GM12878 (cell line): ENCODE measurements around the gene CIP2A. TPM values are rescaled to one million over a fixed set of nuclear protein-coding genes. Genes with fewer than 3 reads are reported as not detected.

Experiments
- ATAC-seq: fragments of 200-7000 bp; cut with Tn5 transposase; 3 replicates; pipeline ENCODE4 v1.9.1; 2020; ENCODE audit warnings: mild to moderate bottlenecking, moderate library complexity
- BruUV-seq: library from RNA; stranded (reverse); fragments of 400-500 nt; replicated peaks from 2 replicates; lab custom pipeline; 2021; lab: Mats Ljungman, UMichigan
- CTCF ChIA-PET: fragments of 300-600 bp; sonication (Branson Sonifier 250); formaldehyde crosslinking; extraction: SDS; loops from one replicate; lab custom pipeline; 2021; ENCODE audit warnings: inconsistent platforms; lab: Yijun Ruan, JAX
- POLR2A ChIA-PET: fragments of 350-600 bp; formaldehyde crosslinking; extraction: SDS; loops from one replicate; lab custom pipeline; 2021; ENCODE audit warnings: inconsistent platforms; lab: Charles Lee
- RAD21 ChIA-PET: fragments of 300-600 bp; sonication (Branson Sonifier 250); formaldehyde crosslinking; loops from one replicate; lab custom pipeline; 2023; ENCODE audit warnings: antibody characterized with exemption; ENCODE audit not compliant: unreplicated experiment; lab: Charles Lee
- SMC1A ChIA-PET: fragments of 300-600 bp; sonication (Branson Sonifier 250); formaldehyde crosslinking; loops from one replicate; lab custom pipeline; 2023; ENCODE audit not compliant: unreplicated experiment, uncharacterized antibody; lab: Charles Lee
- DNase-seq: peaks from one replicate; pipeline ENCODE4 v3.0.0-alpha.2; 2011; ENCODE audit warnings: low read depth, low spot score
- FAIRE-seq: peaks from 3 replicates; lab custom pipeline; 2011; peaks lifted over from hg19 to GRCh38; lab: Jason Lieb, UNC
- H2AFZ ChIP-seq: 2 replicates; pipeline ENCODE4 v1.6.0; 2011; ENCODE audit warnings: low read depth, low read length, control low read depth; ENCODE audit not compliant: control insufficient read depth
- H3K27ac ChIP-seq: 2 replicates; pipeline ENCODE4 v1.5.1; 2011; ENCODE audit warnings: control low read depth; ENCODE audit not compliant: control insufficient read depth, insufficient read depth
- H3K27me3 ChIP-seq, 2 experiments: replicated peaks in 1 of 2; 2 replicates each; pipeline versions ENCODE4 v1.6.0 to v1.6.1; 2011; ENCODE audit warnings: low read length in 1 of 2; ENCODE audit not compliant: control insufficient read depth in 2 of 2, insufficient read depth in 2 of 2
- H3K36me3 ChIP-seq, 2 experiments: 2 replicates each; pipeline ENCODE4 v1.5.1; 2011; ENCODE audit warnings: low read length in 1 of 2; ENCODE audit not compliant: control insufficient read depth in 2 of 2, insufficient read depth in 2 of 2
- H3K4me1 ChIP-seq: 2 replicates; pipeline ENCODE4 v1.6.1; 2011; ENCODE audit warnings: mild to moderate bottlenecking, low read length, moderate library complexity, mixed read lengths; ENCODE audit not compliant: control insufficient read depth, insufficient read depth
- H3K4me2 ChIP-seq: 2 replicates; pipeline ENCODE4 v1.6.0; 2011; ENCODE audit warnings: control low read depth; ENCODE audit not compliant: control insufficient read depth, insufficient read depth
- H3K4me3 ChIP-seq: fragments of 200-600 bp; sonication (generic); 2 replicates; pipeline ENCODE4 v1.5.1; 2016
- H3K79me2 ChIP-seq: 2 replicates; pipeline ENCODE4 v1.6.0; 2011; ENCODE audit warnings: low read length; ENCODE audit not compliant: control insufficient read depth, insufficient read depth
- H3K9ac ChIP-seq: 2 replicates; pipeline ENCODE4 v1.8.0; 2011; ENCODE audit warnings: low read length, control low read depth, mixed read lengths; ENCODE audit not compliant: control insufficient read depth, insufficient read depth
- H3K9me3 ChIP-seq: replicated peaks from 3 replicates; pipeline ENCODE4 v1.5.1; 2011; ENCODE audit warnings: mild to moderate bottlenecking, low read length; ENCODE audit not compliant: control insufficient read depth, insufficient read depth
- H4K20me1 ChIP-seq: 2 replicates; pipeline ENCODE4 v1.6.0; 2011; ENCODE audit not compliant: control insufficient read depth, insufficient read depth
- BRCA1 ChIP-seq: IDR thresholded peaks from 2 replicates; pipeline ENCODE4 v1.6.1; 2011; ENCODE audit warnings: low read depth, low read length, improper control_type of control experiment
- CEBPB ChIP-seq, 2 experiments: fragments of 150-350 bp in 1 of 2; IDR thresholded peaks; 2 replicates each; pipeline ENCODE4 v1.6.1; 2012 to 2014; ENCODE audit warnings: low read depth in 2 of 2, low read length in 2 of 2, borderline replicate concordance in 1 of 2, inconsistent platforms in 1 of 2
- CTCF ChIP-seq, 3 experiments: IDR thresholded peaks in 2 of 3; conservative IDR thresholded peaks in 1 of 3; 2 replicates each; pipeline ENCODE4 v1.5.1; 2011; ENCODE audit warnings: low read depth in 3 of 3, low read length in 3 of 3, mild to moderate bottlenecking in 3 of 3, control low read depth in 2 of 3, moderate library complexity in 2 of 3, inconsistent platforms in 1 of 3, mixed read lengths in 1 of 3; ENCODE audit not compliant: control insufficient read depth in 2 of 3, insufficient read depth in 1 of 3; ENCODE audit errors: extremely low read depth in 1 of 3
- NBN ChIP-seq: fragments of 450-650 bp; IDR thresholded peaks from 2 replicates; pipeline ENCODE4 v1.6.1; 2016
- PKNOX1 ChIP-seq: fragments of 450-650 bp; IDR thresholded peaks from 2 replicates; pipeline ENCODE4 v1.6.1; 2016; ENCODE audit warnings: mild to moderate bottlenecking
- POLR2A ChIP-seq: IDR thresholded peaks from 2 replicates; pipeline ENCODE4 v1.6.1; 2011; ENCODE audit warnings: low read depth, mild to moderate bottlenecking, low read length
- RAD51 ChIP-seq: fragments of 450-650 bp; IDR thresholded peaks from 2 replicates; pipeline ENCODE4 v1.6.1; 2016; ENCODE audit warnings: moderate library complexity, mild to moderate bottlenecking, inconsistent platforms
- RFX5 ChIP-seq: IDR thresholded peaks from 2 replicates; pipeline ENCODE4 v1.6.1; 2011; ENCODE audit warnings: low read depth, low read length, improper control_type of control experiment
- SMAD5 ChIP-seq: IDR thresholded peaks from 2 replicates; pipeline ENCODE4 v1.6.1; 2016; ENCODE audit warnings: antibody characterized with exemption, low read depth
- TCF12 ChIP-seq: IDR thresholded peaks from 2 replicates; pipeline ENCODE4 v1.6.1; 2011; ENCODE audit warnings: low read depth, mild to moderate bottlenecking, low read length
- ZBTB11 ChIP-seq: fragments of 450-650 bp; formaldehyde crosslinking; IDR thresholded peaks from 2 replicates; pipeline ENCODE4 v1.5.0; 2022; ENCODE audit warnings: mild to moderate bottlenecking, missing genetic modification characterization
- ZNF687 ChIP-seq: fragments of 450-650 bp; IDR thresholded peaks from 2 replicates; pipeline ENCODE4 v1.6.1; 2017; ENCODE audit warnings: mild to moderate bottlenecking, moderate library complexity
- WGBS: methylation state at CpG from one replicate; pipeline ENCODE4 v1.1.6; 2016; ENCODE audit warnings: low lambda C conversion rate; ENCODE audit not compliant: insufficient replicate concordance, insufficient coverage; ENCODE audit errors: missing lambda C conversion rate; 5-methylcytosine and 5-hydroxymethylcytosine counted together
- in situ Hi-C: fragments of 300-500 bp; cut with MboI; formaldehyde crosslinking; loops from 9 replicates; pipeline ENCODE4 v1.14.3; 2018; ENCODE audit warnings: mixed read lengths
- intact Hi-C: fragments of 100-400 bp; cut with micrococcal nuclease; formaldehyde crosslinking; loops from one replicate; pipeline ENCODE4 v1.14.2; 2022; ENCODE audit not compliant: unreplicated experiment
- polyA plus RNA-seq, 11 experiments: library from polyadenylated mRNA; depleted of rRNA in 4 of 11; unstranded in 6 of 11; stranded (reverse) in 5 of 11; fragments of >200 nt; fragmentation: Nextera tagmentation in 4 of 11; fragmentation: Illumina TruSeq in 1 of 11; extraction: Ambion mirVana in 4 of 11; extraction: Trizol in 1 of 11; gene quantifications; 1 replicate in 1 of 11; 2 replicates in 10 of 11; pipeline versions ENCODE4 v1.2.1 to v1.2.3, GENCODE V29; 2011 to 2016; ENCODE audit warnings: inconsistent platforms in 2 of 11, missing spikeins in 2 of 11, low read depth in 1 of 11
- total RNA-seq, 4 experiments: library from RNA; depleted of rRNA in 3 of 4; stranded (reverse); fragments of >200 nt in 3 of 4; fragmentation: Illumina TruSeq in 1 of 4; extraction: Trizol in 1 of 4; gene quantifications; 2 replicates each; pipeline versions ENCODE4 v1.2.1 to v1.2.3, GENCODE V29; 2013 to 2021

The CIP2A gene
- total and polyA plus RNA-seq, 10 of the 15 experiments (the other 5 are each of a cell fraction or from before 2014, with no cell fraction given) = 12.5 to 29.7 (median 26.5) TPM

GRCh38 chr3:108528459-108529252, 60.6 kb downstream of the CIP2A start (continued):
- TF ChIP-seq PKNOX1 (no peak), SMAD5 (no peak), TCF12 (no peak)

GRCh38 chr3:108527817-108528216, 61.4 kb downstream of the CIP2A start:
- Histone ChIP-seq H3K36me3 (no peaks in the 10 kb centered on the region), H3K9ac (no peak overlapping the region), H3K4me3 (no peak overlapping the region), H3K27ac (no peak overlapping the region), H2AFZ (no peak overlapping the region), H4K20me1 (no peaks in the 10 kb centered on the region), H3K79me2 (no peaks in the 10 kb centered on the region), H3K4me2 (no peak overlapping the region), H3K9me3 (no peaks in the 10 kb centered on the region), H3K27me3 (no peaks in the 10 kb centered on the region), H3K4me1 (peaks cover 3% of the 10 kb centered on the region; the same call in 1 of the 2 replicates)
- intact Hi-C loops = no loop called here
- ATAC-seq (no peak), FAIRE-seq (no peak), DNase-seq (no peak)
- in situ Hi-C loops = no loop called here
- no TSS peak for BruUV-seq
- ChIA-PET SMC1A (no interaction called here), POLR2A (no interaction called here), RAD21 (no interaction called here), CTCF (no interaction called here)
- 69% methylated on average over 2 of the region's 2 CpGs for WGBS
- TF ChIP-seq CTCF (IDR thresholded peaks at IDR 0.05 in 2 of 3, conservative IDR thresholded peaks at IDR 0.05 in 1 of 3; ENCODE audit: control insufficient read depth in 2 of 3, extremely low read depth in 1 of 3, insufficient read depth in 1 of 3, low read depth in 3 of 3, low read length in 3 of 3) (no peak), ZBTB11 (no peak), POLR2A (no peak), BRCA1 (no peak), RAD51 (no peak), NBN (no peak), ZNF687 (no peak), CEBPB (IDR thresholded peaks at IDR 0.05; ENCODE audit: borderline replicate concordance in 1 of 2, low read depth in 2 of 2, low read length in 2 of 2) (no peak), RFX5 (no peak)
